Esophagus squamous epithelium (tissue), 4 donors: ENCODE results near the gene MZF1.

ENCODE experiments used
- CTCF ChIP-seq, 6 experiments: fragments of 450-650 bp in 4 of 6; fragments of 200-600 bp in 2 of 6; sonication (generic) in 2 of 6; IDR thresholded peaks; one replicate each; pipeline ENCODE4 v1.5.1; 2016 to 2019; ENCODE audit warnings: antibody characterized with exemption in 6 of 6, mild to moderate bottlenecking in 4 of 6, moderate library complexity in 4 of 6
- POLR2A ChIP-seq, 4 donors: fragments of 450-650 bp; IDR thresholded peaks; one replicate each; pipeline ENCODE4 v1.6.1; 2017; ENCODE audit warnings: antibody characterized with exemption in 4 of 4, mild to moderate bottlenecking in 4 of 4, moderate library complexity in 3 of 4

- TF ChIP-seq CTCF (IDR thresholded peaks at IDR 0.05) (peak; percentile 87 to 99 (median 98)), POLR2A (IDR thresholded peaks at IDR 0.05) (peak in 1 of 4 donors; percentile 48)
Observed at GRCh38 chr19:58513694-58514563, 59.2 kb downstream of the MZF1 start.
